HG02642 (cell line): ENCODE data around the gene PRCD.
"Not testable (repeated sequence)": the region's sequence is repeated elsewhere in the genome, so short reads cannot be mapped to it uniquely, and the experiment has no call there.

ENCODE experiments used
- ATAC-seq: cut with Tn5 transposase; IDR thresholded peaks from one replicate; pipeline ENCODE4 v1.9.1; 2021; ENCODE audit warnings: mild to moderate bottlenecking; ENCODE audit not compliant: unreplicated experiment, poor library complexity

PRCD gene

GRCh38 chr17:76524598-76525512 is 15.0 kb upstream of the PRCD start:
- no peak for ATAC-seq

GRCh38 chr17:76525513-76525833 is 14.4 kb upstream of the PRCD start:
- ATAC-seq = not testable (repeated sequence)

- not testable (repeated sequence) for ATAC-seq
Measured at GRCh38 chr17:76527016-76527415, 12.8 kb upstream of the PRCD start.

GRCh38 chr17:76527430-76528111 is 12.3 kb upstream of the PRCD start:
- ATAC-seq = no peak

- ATAC-seq = no peak
Measured at GRCh38 chr17:76528156-76528527, 11.7 kb upstream of the PRCD start.

GRCh38 chr17:76528528-76529223 is 11.2 kb upstream of the PRCD start:
- ATAC-seq = no peak

GRCh38 chr17:76529224-76530094 is 10.4 kb upstream of the PRCD start:
- no peak for ATAC-seq

GRCh38 chr17:76530095-76530723 is 9.6 kb upstream of the PRCD start:
- ATAC-seq = no peak

- ATAC-seq = no peak
Measured at GRCh38 chr17:76530811-76531485, 8.9 kb upstream of the PRCD start.

GRCh38 chr17:76531486-76532038 is 8.3 kb upstream of the PRCD start:
- no peak for ATAC-seq

GRCh38 chr17:76532072-76532651 is 7.7 kb upstream of the PRCD start:
- ATAC-seq = no peak

GRCh38 chr17:76533640-76534359 is 6.0 kb upstream of the PRCD start:
- ATAC-seq = not testable (repeated sequence)

- no peak for ATAC-seq
Measured at GRCh38 chr17:76534831-76535732, 4.8 kb upstream of the PRCD start.

- no peak for ATAC-seq
Measured at GRCh38 chr17:76535788-76536510, 3.9 kb upstream of the PRCD start.

GRCh38 chr17:76536511-76537287 is 3.1 kb upstream of the PRCD start:
- ATAC-seq = no peak

GRCh38 chr17:76537288-76537577 is 2.6 kb upstream of the PRCD start:
- no peak for ATAC-seq
